NCI-H446 (cell line): ENCODE results near the gene RILPL2.
"Not testable (repeated sequence)": the region's sequence is repeated elsewhere in the genome, so short reads cannot be mapped to it uniquely, and the experiment has no call there.

Experiments used
- DNase-seq, 2 experiments: peaks; one replicate each; lab custom pipeline; 2025; lab: John Stamatoyannopoulos, UW

Gene RILPL2

GRCh38 chr12:123401753-123402683 lies 34.5 kb downstream of the RILPL2 start:
- no peak for DNase-seq

GRCh38 chr12:123399255-123399617 lies 37.2 kb downstream of the RILPL2 start:
- DNase-seq: no peak

GRCh38 chr12:123398550-123399254 lies 37.8 kb downstream of the RILPL2 start:
- peak; percentile 90 to 96 for DNase-seq

GRCh38 chr12:123398177-123398549 lies 38.3 kb downstream of the RILPL2 start:
- DNase-seq: no peak

- no peak for DNase-seq
These were observed 39.1 kb downstream of the RILPL2 start for GRCh38 chr12:123397400-123397799.

DNA sequence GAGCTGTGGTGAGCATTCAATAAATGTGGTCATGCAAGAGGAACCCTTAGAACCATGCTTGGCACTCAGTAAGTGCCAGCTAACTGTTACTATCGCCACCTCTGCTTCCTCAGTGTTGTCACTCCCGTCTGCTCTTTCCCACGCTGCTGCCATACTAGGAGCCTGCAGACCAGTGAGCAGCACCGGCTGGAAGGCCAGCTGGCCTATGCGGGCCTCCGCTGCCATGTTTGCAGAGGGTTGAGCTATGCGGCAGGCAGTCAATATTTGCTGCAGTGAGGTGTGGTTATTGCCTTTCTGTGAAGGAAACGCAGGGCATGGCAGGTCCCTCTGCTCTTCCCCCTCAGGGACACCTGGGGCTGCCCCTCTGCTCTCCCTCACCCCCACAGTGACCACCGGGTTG lies 39.5 kb downstream of the RILPL2 start:
- no peak for DNase-seq

DNA sequence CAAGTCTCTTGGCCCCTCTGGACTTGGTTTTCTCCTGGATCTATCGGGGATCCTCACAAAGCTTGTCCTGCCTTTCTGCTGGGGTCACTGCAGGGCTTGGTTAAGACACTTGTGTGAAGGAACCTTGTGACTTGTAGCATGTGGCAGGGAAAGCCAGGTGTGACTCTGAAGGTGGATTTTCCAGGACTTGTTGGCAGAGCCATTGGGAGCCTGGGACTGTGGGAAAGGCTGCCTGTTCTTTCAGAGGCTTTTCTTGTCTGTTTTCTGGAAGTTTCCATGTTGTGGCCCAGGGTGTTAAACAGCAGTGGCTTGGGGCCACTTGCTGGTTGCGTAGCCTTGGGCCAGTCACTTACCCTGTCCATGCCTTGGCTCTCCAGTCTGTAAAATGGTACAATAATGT lies 39.9 kb downstream of the RILPL2 start:
- DNase-seq: no peak

GRCh38 chr12:123395236-123395635 lies 41.2 kb downstream of the RILPL2 start:
- no peak for DNase-seq

- DNase-seq: no peak
These were observed 42.7 kb downstream of the RILPL2 start for GRCh38 chr12:123393747-123394146.

GRCh38 chr12:123391546-123392343 lies 44.7 kb downstream of the RILPL2 start:
- no peak for DNase-seq

- DNase-seq: no peak
These were observed 45.7 kb downstream of the RILPL2 start for GRCh38 chr12:123390498-123391426.

GRCh38 chr12:123389560-123390351 lies 46.7 kb downstream of the RILPL2 start:
- DNase-seq: no peak

GRCh38 chr12:123388951-123389559 lies 47.4 kb downstream of the RILPL2 start:
- no peak for DNase-seq

DNA sequence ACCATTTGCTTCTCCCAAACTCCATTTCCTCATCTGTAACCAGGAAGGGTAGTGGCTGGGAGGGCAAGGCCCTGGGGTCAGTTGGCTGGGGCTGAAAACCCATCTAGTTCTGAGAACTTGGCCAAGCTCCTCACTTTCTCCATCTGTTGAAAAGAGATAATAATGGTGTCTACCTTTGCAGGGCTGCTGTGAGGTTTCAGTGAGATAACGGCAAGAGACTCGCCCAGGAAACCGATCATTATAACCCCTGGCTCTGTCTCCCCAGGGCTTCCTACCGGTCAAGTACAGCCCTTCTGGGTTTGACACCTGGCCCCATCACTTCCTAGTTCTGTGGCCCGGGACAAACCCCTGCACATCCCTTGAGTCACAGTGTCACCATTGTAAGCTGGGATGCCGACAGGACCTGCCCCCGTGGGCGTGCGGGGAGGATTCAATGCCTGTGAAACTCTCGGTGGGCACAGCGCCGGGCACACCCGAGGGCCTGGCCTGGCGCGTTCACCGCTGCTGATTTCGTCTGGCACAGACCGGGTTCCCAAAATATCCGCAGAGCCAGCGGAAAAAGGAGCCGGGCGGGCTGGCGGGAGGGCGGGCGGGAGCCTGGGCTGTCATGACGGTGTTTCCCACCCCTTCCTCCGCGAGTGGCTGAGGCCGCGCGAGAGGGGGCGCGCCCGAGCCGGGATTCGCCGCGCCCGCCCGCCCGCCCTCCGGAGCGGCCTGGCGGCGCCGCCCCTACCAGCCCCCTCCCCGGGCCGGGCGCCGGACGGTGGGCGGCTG lies 48.1 kb downstream of the RILPL2 start:
- DNase-seq: peak in 1 of 2 experiments; percentile 63

GRCh38 chr12:123387508-123388176 lies 48.8 kb downstream of the RILPL2 start:
- DNase-seq: no peak

GRCh38 chr12:123385536-123385935 lies 50.9 kb downstream of the RILPL2 start:
- DNase-seq: not testable (repeated sequence)

GRCh38 chr12:123384994-123385376 lies 51.5 kb downstream of the RILPL2 start:
- DNase-seq: no peak

DNA sequence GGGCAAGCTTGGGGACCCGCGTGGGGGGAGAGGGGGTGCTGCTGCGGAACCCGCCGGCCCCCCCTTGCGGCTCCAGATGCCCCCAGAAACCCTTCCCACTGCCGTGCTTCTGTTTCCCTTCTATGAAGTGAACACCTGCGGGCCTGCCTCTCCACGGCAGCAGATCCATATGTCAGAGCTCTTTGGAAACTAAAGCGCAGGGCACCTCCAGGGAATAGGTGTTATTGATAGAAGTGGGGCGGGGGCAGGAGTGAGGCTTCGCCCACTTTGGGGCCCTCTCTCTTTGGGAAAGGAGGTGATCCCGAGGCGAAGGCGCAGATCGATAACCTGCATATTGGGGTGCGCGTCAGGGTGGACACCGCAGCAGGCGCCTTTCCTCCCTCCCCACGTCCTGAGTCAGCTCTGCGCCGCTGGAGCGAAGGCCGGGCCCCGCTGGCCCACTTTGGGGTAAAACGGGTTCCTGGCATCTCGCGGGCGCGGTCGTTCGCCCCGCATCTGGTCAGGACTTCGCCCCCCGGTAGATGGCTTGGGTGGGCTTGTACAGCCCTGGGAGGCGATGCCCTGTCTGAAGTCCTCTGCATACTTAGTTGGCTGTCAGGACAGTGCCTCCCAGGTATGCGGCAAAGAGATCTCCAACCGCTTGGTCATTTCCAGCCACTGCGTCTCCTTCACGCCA lies 52.0 kb downstream of the RILPL2 start:
- no peak for DNase-seq
